BLaER1 (cell line): ENCODE data around the gene CCDC174.

Source experiments
- H3K27ac ChIP-seq: shearing (Covaris generic); formaldehyde crosslinking; 2 replicates; pipeline ENCODE4 v1.8.1; 2022
- H3K27me3 ChIP-seq: shearing (Covaris generic); formaldehyde crosslinking; 2 replicates; pipeline ENCODE4 v1.8.1; 2022
- H3K36me3 ChIP-seq: shearing (Covaris generic); formaldehyde crosslinking; 2 replicates; pipeline ENCODE4 v1.8.1; 2022
- H3K4me1 ChIP-seq: shearing (Covaris generic); formaldehyde crosslinking; 2 replicates; pipeline ENCODE4 v1.8.1; 2022
- H3K4me2 ChIP-seq: shearing (Covaris generic); formaldehyde crosslinking; 2 replicates; pipeline ENCODE4 v1.8.1; 2022
- H3K4me3 ChIP-seq: shearing (Covaris generic); formaldehyde crosslinking; 2 replicates; pipeline ENCODE4 v1.8.1; 2022
- H3K9ac ChIP-seq: shearing (Covaris generic); formaldehyde crosslinking; 2 replicates; pipeline ENCODE4 v1.8.1; 2022
- H3K9me3 ChIP-seq: shearing (Covaris generic); formaldehyde crosslinking; 2 replicates; pipeline ENCODE4 v1.8.1; 2022
- H4K20me1 ChIP-seq: shearing (Covaris generic); formaldehyde crosslinking; 2 replicates; pipeline ENCODE4 v1.8.1; 2022
- Cebpa-rat ChIP-seq: shearing (Covaris generic); IDR thresholded peaks from 2 replicates; pipeline ENCODE4 v1.8.1; 2022

CCDC174 gene

DNA sequence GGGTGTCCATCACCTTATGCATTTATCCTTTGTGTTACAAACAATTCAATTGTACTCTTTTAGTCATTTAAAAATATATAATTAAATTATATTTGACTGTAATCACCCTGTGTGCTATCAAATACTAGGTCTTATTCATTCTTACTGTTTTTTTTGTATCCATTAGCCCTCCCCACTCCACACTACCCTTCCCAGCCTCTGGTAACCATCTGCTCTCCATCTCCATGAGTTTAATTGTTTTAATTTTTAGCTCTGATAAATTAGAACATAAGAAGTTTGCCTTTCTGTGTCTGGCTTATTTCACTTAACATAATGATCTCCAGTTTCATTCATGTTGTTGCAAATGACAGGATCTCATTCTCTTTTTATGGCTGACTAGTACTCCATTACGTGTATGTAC is 40.2 kb downstream of the CCDC174 start:
- Histone ChIP-seq H3K4me3 (no peak overlapping the region), H3K9ac (no peak overlapping the region), H3K4me1 (peaks cover 32% of the 10 kb centered on the region), H4K20me1 (no peaks in the 10 kb centered on the region), H3K9me3 (0 out of 2 replicates have a peak, but pooled peaks cover 7% of the 10 kb centered on the region), H3K27ac (no peak overlapping the region), H3K27me3 (no peaks in the 10 kb centered on the region), H3K36me3 (no peaks in the 10 kb centered on the region), H3K4me2 (no peak overlapping the region; the same call in 1 of the 2 replicates)
- no peak for TF ChIP-seq Cebpa-rat

DNA sequence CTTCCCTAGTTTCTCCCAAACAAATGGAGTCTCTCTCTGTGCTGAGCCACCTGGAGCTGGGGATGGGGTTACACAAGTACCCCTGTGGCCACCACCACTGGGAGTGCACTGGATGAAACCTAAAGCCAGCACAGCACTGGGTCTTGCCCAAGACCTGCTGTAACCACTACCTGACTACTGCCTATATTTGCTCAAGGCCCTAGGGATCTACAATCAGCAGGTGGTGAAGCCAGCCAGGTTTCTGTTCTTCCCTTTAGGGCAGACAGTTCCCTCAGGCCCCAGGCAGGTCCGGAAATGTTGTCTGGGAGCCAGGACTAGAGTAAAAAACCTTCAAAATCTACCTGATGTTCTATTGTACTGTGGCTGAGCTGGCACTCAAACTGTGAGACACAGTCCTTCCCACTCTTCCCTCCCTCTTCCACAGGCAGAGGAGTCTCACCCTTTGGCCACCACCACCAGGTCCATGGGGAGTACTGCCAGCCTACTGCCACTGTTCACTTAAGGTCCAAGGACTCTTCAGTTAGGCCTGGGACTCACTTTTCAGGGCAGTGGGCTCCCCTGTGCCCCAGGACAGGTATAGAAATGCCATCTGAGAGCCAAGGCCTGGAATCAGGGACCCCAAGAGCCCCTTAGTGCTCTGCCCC is 47.2 kb downstream of the CCDC174 start:
- Histone ChIP-seq H3K27me3 (no peaks in the 10 kb centered on the region), H4K20me1 (no peaks in the 10 kb centered on the region), H3K9ac (no peak overlapping the region), H3K4me3 (no peak overlapping the region), H3K36me3 (no peaks in the 10 kb centered on the region), H3K4me2 (no peak overlapping the region), H3K9me3 (no peaks in the 10 kb centered on the region), H3K27ac (no peak overlapping the region), H3K4me1 (no peaks in the 10 kb centered on the region)
- TF ChIP-seq Cebpa-rat = no peak

DNA sequence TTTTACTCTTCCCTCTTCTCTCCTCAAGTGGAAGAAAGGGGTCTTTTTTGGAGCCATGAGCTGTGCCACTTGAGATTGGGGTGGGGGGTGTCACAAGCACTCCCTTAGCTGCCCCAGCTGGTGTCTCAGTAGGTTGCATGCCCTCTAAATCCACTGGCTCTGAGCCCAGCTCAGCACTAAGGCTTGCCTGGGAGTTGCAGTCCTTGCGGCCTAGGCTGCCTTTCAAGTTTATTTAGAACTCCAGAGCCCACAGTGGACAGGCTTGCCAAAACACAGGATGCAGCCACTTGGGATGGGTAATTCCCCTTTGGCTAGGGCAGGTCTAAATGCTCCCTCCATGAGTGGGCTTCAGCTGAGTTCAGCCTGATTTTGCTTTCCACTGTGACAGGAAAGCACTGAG is 48.1 kb downstream of the CCDC174 start:
- Histone ChIP-seq H3K27me3 (no peaks in the 10 kb centered on the region), H3K27ac (no peak overlapping the region), H3K9me3 (no peaks in the 10 kb centered on the region), H3K4me2 (no peak overlapping the region), H3K9ac (no peak overlapping the region), H3K36me3 (no peaks in the 10 kb centered on the region), H3K4me1 (no peaks in the 10 kb centered on the region), H3K4me3 (no peak overlapping the region), H4K20me1 (no peaks in the 10 kb centered on the region)
- no peak for TF ChIP-seq Cebpa-rat

- no peaks in the 10 kb centered on the region for H3K27me3 ChIP-seq
- H3K4me3 ChIP-seq = no peak overlapping the region
- H3K36me3 ChIP-seq = no peaks in the 10 kb centered on the region
- no peaks in the 10 kb centered on the region for H4K20me1 ChIP-seq
- H3K27ac ChIP-seq = no peak overlapping the region
- H3K9ac ChIP-seq = no peak overlapping the region
- TF ChIP-seq Cebpa-rat = no peak
- H3K4me1 ChIP-seq = no peaks in the 10 kb centered on the region
- H3K9me3 ChIP-seq = no peaks in the 10 kb centered on the region
- H3K4me2 ChIP-seq = no peak overlapping the region
Observed at GRCh38 chr3:14700891-14701290, 49.3 kb downstream of the CCDC174 start.

GRCh38 chr3:14701676-14702075 is 50.1 kb downstream of the CCDC174 start:
- H3K9me3 ChIP-seq = no peaks in the 10 kb centered on the region
- H3K9ac ChIP-seq = no peak overlapping the region
- no peak for TF ChIP-seq Cebpa-rat
- H3K27ac ChIP-seq = no peak overlapping the region
- H3K27me3 ChIP-seq = no peaks in the 10 kb centered on the region
- H3K36me3 ChIP-seq = no peaks in the 10 kb centered on the region
- no peak overlapping the region for H3K4me3 ChIP-seq
- H3K4me1 ChIP-seq = no peaks in the 10 kb centered on the region
- no peak overlapping the region for H3K4me2 ChIP-seq
- H4K20me1 ChIP-seq = no peaks in the 10 kb centered on the region

DNA sequence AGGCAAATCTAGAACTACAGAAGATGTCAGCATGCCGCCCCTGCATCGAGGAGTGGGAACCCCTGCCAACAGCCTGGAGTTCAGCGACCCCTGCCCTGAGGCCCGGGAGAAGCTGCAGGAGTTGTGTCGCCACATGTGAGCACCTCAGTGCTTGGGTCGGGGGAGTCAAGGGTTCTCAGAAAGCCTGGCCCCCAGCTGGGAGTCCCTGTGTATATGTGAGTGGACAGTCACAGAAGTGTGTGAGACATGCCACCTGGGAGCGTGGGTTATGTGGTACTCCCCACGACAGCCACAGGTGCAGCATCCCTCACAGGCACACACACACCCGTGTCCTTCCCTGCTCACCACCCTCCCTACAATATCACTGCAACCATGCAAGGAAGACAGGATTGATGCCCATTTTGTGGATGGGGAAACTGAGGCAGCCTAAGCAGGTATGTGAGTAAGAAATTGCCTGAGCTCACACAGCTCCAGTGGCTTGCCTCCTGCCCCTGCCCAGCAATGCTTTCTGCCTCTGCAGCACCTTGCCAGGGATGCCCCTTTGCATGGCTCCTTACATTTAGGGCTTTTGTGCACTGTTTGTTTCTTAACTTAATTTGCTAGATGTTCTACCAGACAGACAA is 51.7 kb downstream of the CCDC174 start:
- no peaks in the 10 kb centered on the region for H4K20me1 ChIP-seq
- no peaks in the 10 kb centered on the region for H3K4me1 ChIP-seq
- no peak for TF ChIP-seq Cebpa-rat
- no peak overlapping the region for H3K27ac ChIP-seq
- no peaks in the 10 kb centered on the region for H3K9me3 ChIP-seq
- no peak overlapping the region for H3K4me2 ChIP-seq
- H3K36me3 ChIP-seq = no peaks in the 10 kb centered on the region
- H3K9ac ChIP-seq = no peak overlapping the region
- no peaks in the 10 kb centered on the region for H3K27me3 ChIP-seq
- H3K4me3 ChIP-seq = no peak overlapping the region

- Histone ChIP-seq H3K4me1 (no peaks in the 10 kb centered on the region), H3K27me3 (no peaks in the 10 kb centered on the region), H3K9me3 (no peaks in the 10 kb centered on the region), H3K36me3 (no peaks in the 10 kb centered on the region), H3K4me2 (no peak overlapping the region), H3K9ac (no peak overlapping the region), H3K27ac (no peak overlapping the region), H4K20me1 (no peaks in the 10 kb centered on the region), H3K4me3 (no peak overlapping the region)
- TF ChIP-seq Cebpa-rat = no peak
Observed at GRCh38 chr3:14703791-14704190, 52.2 kb downstream of the CCDC174 start.

GRCh38 chr3:14706096-14706495 is 54.5 kb downstream of the CCDC174 start:
- Histone ChIP-seq H3K4me2 (no peak overlapping the region), H3K27me3 (no peaks in the 10 kb centered on the region), H3K4me1 (no peaks in the 10 kb centered on the region), H3K9ac (no peak overlapping the region), H3K9me3 (no peaks in the 10 kb centered on the region), H3K4me3 (no peak overlapping the region), H4K20me1 (no peaks in the 10 kb centered on the region), H3K36me3 (no peaks in the 10 kb centered on the region), H3K27ac (no peak overlapping the region)
- TF ChIP-seq Cebpa-rat = no peak

GRCh38 chr3:14716591-14716990 is 65.0 kb downstream of the CCDC174 start:
- H3K4me1 ChIP-seq = no peaks in the 10 kb centered on the region

GRCh38 chr3:14717307-14717706 is 65.7 kb downstream of the CCDC174 start:
- Histone ChIP-seq H3K4me3 (no peak overlapping the region), H3K9ac (no peak overlapping the region), H3K27ac (no peak overlapping the region), H4K20me1 (no peaks in the 10 kb centered on the region), H3K4me1 (no peaks in the 10 kb centered on the region), H3K4me2 (no peak overlapping the region), H3K9me3 (peaks cover 8% of the 10 kb centered on the region; the same call in 1 of the 2 replicates), H3K36me3 (no peaks in the 10 kb centered on the region), H3K27me3 (no peaks in the 10 kb centered on the region)
- no peak for TF ChIP-seq Cebpa-rat

More at GRCh38 chr3:14716591-14716990, 65.0 kb downstream of the CCDC174 start:
- no peaks in the 10 kb centered on the region for H4K20me1 ChIP-seq
- H3K36me3 ChIP-seq = no peaks in the 10 kb centered on the region
- no peak overlapping the region for H3K4me2 ChIP-seq
- no peak overlapping the region for H3K9ac ChIP-seq
- no peak overlapping the region for H3K27ac ChIP-seq
- no peaks in the 10 kb centered on the region for H3K27me3 ChIP-seq
- H3K4me3 ChIP-seq = no peak overlapping the region
- TF ChIP-seq Cebpa-rat = no peak
- peaks cover 8% of the 10 kb centered on the region; the same call in 1 of the 2 replicates for H3K9me3 ChIP-seq
